Glutamatergic neuron (in vitro differentiated cells): ENCODE measurements around the gene FAHD2A. TPM values are rescaled to one million over a fixed set of nuclear protein-coding genes. Genes with fewer than 3 reads are reported as not detected.

ENCODE experiments used
- DNase-seq: peaks from one replicate; pipeline ENCODE4 v3.0.0; 2022
- H3K27ac Mint-ChIP-seq: one replicate; pipeline ENCODE4 v1.8.0; 2020; ENCODE audit warnings: mild to moderate bottlenecking, mixed read lengths, inconsistent platforms; ENCODE audit not compliant: unreplicated experiment
- H3K27me3 Mint-ChIP-seq: one replicate; pipeline ENCODE4 v1.8.0; 2020; ENCODE audit warnings: mild to moderate bottlenecking, moderate library complexity, mixed read lengths, inconsistent platforms; ENCODE audit not compliant: unreplicated experiment
- H3K36me3 Mint-ChIP-seq: one replicate; pipeline ENCODE4 v1.8.0; 2020; ENCODE audit warnings: mild to moderate bottlenecking, mixed read lengths, inconsistent platforms; ENCODE audit not compliant: unreplicated experiment
- H3K4me1 Mint-ChIP-seq: one replicate; pipeline ENCODE4 v1.8.0; 2020; ENCODE audit warnings: mild to moderate bottlenecking, low read depth, mixed read lengths, inconsistent platforms; ENCODE audit not compliant: unreplicated experiment
- H3K4me3 Mint-ChIP-seq: one replicate; pipeline ENCODE4 v1.8.0; 2020; ENCODE audit warnings: mild to moderate bottlenecking, mixed read lengths, inconsistent platforms; ENCODE audit not compliant: unreplicated experiment
- H3K9me3 Mint-ChIP-seq: one replicate; pipeline ENCODE4 v1.8.0; 2020; ENCODE audit warnings: mild to moderate bottlenecking, moderate library complexity, mixed read lengths, inconsistent platforms; ENCODE audit not compliant: unreplicated experiment
- total RNA-seq: library from RNA; stranded (reverse); fragmentation: NEBNext Ultra II Directional; extraction: Animal tissue kit (Norgen Biotek cat#: 25700); gene quantifications from one replicate; pipeline ENCODE4 v1.2.1, GENCODE V29; 2021; ENCODE audit not compliant: unreplicated experiment
- TF ChIP-seq, protein P1 (sequence below): fragments of 200-600 bp; sonication (generic); IDR thresholded peaks from one replicate; pipeline ENCODE4 v1.5.0; 2021; ENCODE audit not compliant: partially characterized antibody, unreplicated experiment

The FAHD2A gene
- total RNA-seq, 1 donor from 2014 or later, result 50.3 TPM

DNA sequence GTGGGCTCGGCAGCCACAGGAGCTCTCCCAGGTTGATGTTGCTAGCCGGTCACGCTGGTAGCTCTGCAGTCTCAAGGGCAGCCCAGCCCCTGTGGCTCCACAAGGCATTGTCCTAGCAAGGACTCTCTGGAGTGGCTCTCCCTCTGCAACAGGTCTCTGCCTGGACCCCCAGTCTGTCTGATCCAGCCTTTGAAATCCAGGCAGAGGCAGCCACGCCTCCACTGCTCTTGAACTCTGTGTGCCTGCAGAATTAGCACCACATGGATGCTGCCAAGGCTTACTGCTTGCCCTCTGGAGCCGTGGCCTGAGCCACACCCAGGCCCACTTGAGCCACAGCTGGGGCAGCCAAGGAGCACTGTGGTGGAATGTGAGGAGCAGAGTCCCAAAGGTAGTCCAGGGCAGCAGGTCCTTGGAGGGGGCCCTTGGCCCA lies 43.0 kb upstream of the FAHD2A start:
- TF ChIP-seq, protein P1, sequence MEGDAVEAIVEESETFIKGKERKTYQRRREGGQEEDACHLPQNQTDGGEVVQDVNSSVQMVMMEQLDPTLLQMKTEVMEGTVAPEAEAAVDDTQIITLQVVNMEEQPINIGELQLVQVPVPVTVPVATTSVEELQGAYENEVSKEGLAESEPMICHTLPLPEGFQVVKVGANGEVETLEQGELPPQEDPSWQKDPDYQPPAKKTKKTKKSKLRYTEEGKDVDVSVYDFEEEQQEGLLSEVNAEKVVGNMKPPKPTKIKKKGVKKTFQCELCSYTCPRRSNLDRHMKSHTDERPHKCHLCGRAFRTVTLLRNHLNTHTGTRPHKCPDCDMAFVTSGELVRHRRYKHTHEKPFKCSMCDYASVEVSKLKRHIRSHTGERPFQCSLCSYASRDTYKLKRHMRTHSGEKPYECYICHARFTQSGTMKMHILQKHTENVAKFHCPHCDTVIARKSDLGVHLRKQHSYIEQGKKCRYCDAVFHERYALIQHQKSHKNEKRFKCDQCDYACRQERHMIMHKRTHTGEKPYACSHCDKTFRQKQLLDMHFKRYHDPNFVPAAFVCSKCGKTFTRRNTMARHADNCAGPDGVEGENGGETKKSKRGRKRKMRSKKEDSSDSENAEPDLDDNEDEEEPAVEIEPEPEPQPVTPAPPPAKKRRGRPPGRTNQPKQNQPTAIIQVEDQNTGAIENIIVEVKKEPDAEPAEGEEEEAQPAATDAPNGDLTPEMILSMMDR, result no peak
- Mint-ChIP-seq H3K27me3 (peaks cover 5% of the 10 kb centered on the region), H3K4me3 (no peak overlapping the region), H3K4me1 (peaks cover 1% of the 10 kb centered on the region), H3K36me3 (peaks cover 7% of the 10 kb centered on the region), H3K27ac (no peak overlapping the region), H3K9me3 (peaks cover 19% of the 10 kb centered on the region)
- DNase-seq, result no peak

GRCh38 chr2:95361216-95361980 lies 41.1 kb upstream of the FAHD2A start:
- peaks cover 7% of the 10 kb centered on the region for H3K36me3 Mint-ChIP-seq
- peaks cover 5% of the 10 kb centered on the region for H3K27me3 Mint-ChIP-seq
- TF ChIP-seq, protein P1, result no peak
- H3K9me3 Mint-ChIP-seq, result peaks cover 19% of the 10 kb centered on the region
- peaks cover 1% of the 10 kb centered on the region for H3K4me1 Mint-ChIP-seq
- no peak for DNase-seq
- no peak overlapping the region for H3K4me3 Mint-ChIP-seq
- H3K27ac Mint-ChIP-seq, result no peak overlapping the region

GRCh38 chr2:95362486-95362885 lies 40.0 kb upstream of the FAHD2A start:
- Mint-ChIP-seq H3K36me3 (peaks cover 7% of the 10 kb centered on the region), H3K4me1 (peaks cover 1% of the 10 kb centered on the region), H3K27ac (no peak overlapping the region), H3K27me3 (peaks cover 5% of the 10 kb centered on the region), H3K4me3 (no peak overlapping the region), H3K9me3 (peaks cover 16% of the 10 kb centered on the region)
- TF ChIP-seq, protein P1, result no peak
- DNase-seq, result no peak

GRCh38 chr2:95366514-95366913 lies 36.0 kb upstream of the FAHD2A start:
- Mint-ChIP-seq H3K27ac (no peak overlapping the region), H3K36me3 (no peaks in the 10 kb centered on the region), H3K27me3 (no peaks in the 10 kb centered on the region)

More at GRCh38 chr2:95366514-95366913, 36.0 kb upstream of the FAHD2A start:
- Mint-ChIP-seq H3K4me3 (no peak overlapping the region), H3K4me1 (peaks cover 1% of the 10 kb centered on the region), H3K9me3 (peaks cover 2% of the 10 kb centered on the region)
- DNase-seq, result no peak
- TF ChIP-seq, protein P1, result no peak
